ENCODE measurements around the gene OTOG.

DNA sequence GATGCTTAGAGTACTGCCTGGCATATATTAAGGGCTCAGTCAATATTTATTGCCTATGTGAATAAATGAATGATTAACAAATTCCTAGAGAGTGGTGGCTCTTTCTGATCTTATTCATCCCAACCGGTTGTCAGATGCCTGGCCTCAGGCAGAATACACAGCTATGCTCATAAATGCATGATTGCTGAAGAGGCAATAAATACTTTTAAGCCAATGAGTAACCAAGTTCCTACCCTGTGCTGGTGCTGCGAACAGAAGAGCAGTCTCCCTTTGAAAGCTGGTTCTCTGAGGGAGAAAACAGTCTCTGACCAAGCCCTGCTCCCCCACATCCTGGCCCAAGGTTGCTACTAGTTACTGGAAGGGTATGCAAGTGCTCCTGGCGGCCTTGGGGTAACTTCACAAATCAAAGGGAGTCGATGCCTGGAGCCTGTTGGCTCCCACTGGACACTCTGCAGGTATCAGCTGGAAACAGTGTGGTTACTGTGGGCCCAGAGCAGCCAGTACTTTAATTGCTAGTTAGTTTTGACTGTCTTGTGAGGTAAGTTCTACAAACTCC lies 5.7 kb upstream of the OTOG start:
- TF ChIP-seq SP1 (IDR thresholded peaks at IDR 0.05) (no peak), ELF4 (IDR thresholded peaks at IDR 0.05) (no peak), TARDBP (IDR thresholded peaks at IDR 0.05) (no peak), SUZ12 (IDR thresholded peaks at IDR 0.05) (no peak), PKNOX1 (IDR thresholded peaks at IDR 0.05) (no peak), FOXM1 (IDR thresholded peaks at IDR 0.05; ENCODE audit: borderline replicate concordance) (no peak), HDGF (IDR thresholded peaks at IDR 0.05; ENCODE audit: borderline replicate concordance) (no peak), LEF1 (IDR thresholded peaks at IDR 0.05; ENCODE audit: borderline replicate concordance) (no peak)

Measured in HEK293T (cell line).